Gastroesophageal sphincter (tissue), 4 donors: ENCODE measurements around the gene REPS2. TPM values are rescaled to one million over a fixed set of nuclear protein-coding genes. Genes with fewer than 3 reads are reported as not detected.

ENCODE experiments used
- ATAC-seq: fragments of 150-250 bp; one replicate; pipeline ENCODE4 v1.9.1; 2016; ENCODE audit warnings: mild to moderate bottlenecking, moderate library complexity
- H3K27ac ChIP-seq, 4 donors: fragments of 200-600 bp; sonication (generic) in 3 of 4; 1 replicate in 3 of 4; 2 replicates in 1 of 4; pipeline ENCODE4 v1.5.1; 2016 to 2019
- H3K27me3 ChIP-seq: fragments of 200-600 bp; sonication (generic); one replicate; pipeline ENCODE4 v1.5.1; 2019
- H3K36me3 ChIP-seq, 2 donors: fragments of 200-600 bp; sonication (generic); one replicate each; pipeline ENCODE4 v1.5.1; 2019; ENCODE audit warnings: control low read depth in 1 of 2
- H3K4me1 ChIP-seq, 3 donors: fragments of 200-600 bp; sonication (generic); 1 replicate in 2 of 3; 2 replicates in 1 of 3; pipeline ENCODE4 v1.5.1; 2016 to 2019; ENCODE audit warnings: control low read depth in 2 of 3
- H3K4me3 ChIP-seq, 2 donors: fragments of 200-600 bp; sonication (generic); one replicate each; pipeline ENCODE4 v1.5.1; 2019; ENCODE audit warnings: mild to moderate bottlenecking in 1 of 2, moderate library complexity in 1 of 2
- H3K9me3 ChIP-seq, 3 donors: fragments of 200-600 bp; sonication (generic); one replicate each; pipeline ENCODE4 v1.5.1; 2017 to 2019; ENCODE audit warnings: control low read depth in 2 of 3
- EP300 ChIP-seq: sonication (generic); formaldehyde crosslinking; IDR thresholded peaks from one replicate; pipeline ENCODE4 v1.6.1; 2017; ENCODE audit warnings: antibody characterized with exemption, mild to moderate bottlenecking
- POLR2A ChIP-seq, 2 donors: fragments of 450-650 bp; IDR thresholded peaks; one replicate each; pipeline ENCODE4 v1.6.1; 2017; ENCODE audit warnings: antibody characterized with exemption in 2 of 2, mild to moderate bottlenecking in 2 of 2, moderate library complexity in 1 of 2
- POLR2AphosphoS5 ChIP-seq: sonication (generic); formaldehyde crosslinking; IDR thresholded peaks from one replicate; pipeline ENCODE4 v1.6.1; 2017; ENCODE audit warnings: antibody characterized with exemption
- WGBS, 2 donors: methylation state at CpG; one replicate each; pipeline ENCODE4 v1.1.5; 2018; ENCODE audit warnings: low coverage in 1 of 2; 5-methylcytosine and 5-hydroxymethylcytosine counted together
- total RNA-seq, 4 donors: library from RNA; depleted of rRNA; stranded (reverse); fragments of >200 nt; gene quantifications; one replicate each; pipeline ENCODE4 v1.1.0, GENCODE V29; 2016
- TF ChIP-seq, protein P1 (sequence below), 4 experiments: fragments of 200-600 bp in 2 of 4; fragments of 450-650 bp in 2 of 4; sonication (generic) in 1 of 4; IDR thresholded peaks; one replicate each; pipeline ENCODE4 v1.5.1; 2017 to 2019; ENCODE audit warnings: antibody characterized with exemption in 4 of 4, mild to moderate bottlenecking in 2 of 4, moderate library complexity in 2 of 4

The REPS2 gene
- total RNA-seq, 4 donors from 2014 or later: 19.8 to 39.8 (median 24.9) TPM

GRCh38 chrX:16934185-16934584, 12.3 kb upstream of the REPS2 start:
- H3K27me3 ChIP-seq: no peaks in the 10 kb centered on the region
- H3K4me1 ChIP-seq: no peaks in the 10 kb centered on the region
- 60 to 100% methylated on average over 1 to 2 of the region's 3 CpGs for WGBS, 2 donors
- no peaks in the 10 kb centered on the region for H3K36me3 ChIP-seq
- no peak for ATAC-seq
- no peak overlapping the region for H3K4me3 ChIP-seq
- no peak overlapping the region for H3K27ac ChIP-seq
- TF ChIP-seq EP300: no peak
- TF ChIP-seq, protein P1, sequence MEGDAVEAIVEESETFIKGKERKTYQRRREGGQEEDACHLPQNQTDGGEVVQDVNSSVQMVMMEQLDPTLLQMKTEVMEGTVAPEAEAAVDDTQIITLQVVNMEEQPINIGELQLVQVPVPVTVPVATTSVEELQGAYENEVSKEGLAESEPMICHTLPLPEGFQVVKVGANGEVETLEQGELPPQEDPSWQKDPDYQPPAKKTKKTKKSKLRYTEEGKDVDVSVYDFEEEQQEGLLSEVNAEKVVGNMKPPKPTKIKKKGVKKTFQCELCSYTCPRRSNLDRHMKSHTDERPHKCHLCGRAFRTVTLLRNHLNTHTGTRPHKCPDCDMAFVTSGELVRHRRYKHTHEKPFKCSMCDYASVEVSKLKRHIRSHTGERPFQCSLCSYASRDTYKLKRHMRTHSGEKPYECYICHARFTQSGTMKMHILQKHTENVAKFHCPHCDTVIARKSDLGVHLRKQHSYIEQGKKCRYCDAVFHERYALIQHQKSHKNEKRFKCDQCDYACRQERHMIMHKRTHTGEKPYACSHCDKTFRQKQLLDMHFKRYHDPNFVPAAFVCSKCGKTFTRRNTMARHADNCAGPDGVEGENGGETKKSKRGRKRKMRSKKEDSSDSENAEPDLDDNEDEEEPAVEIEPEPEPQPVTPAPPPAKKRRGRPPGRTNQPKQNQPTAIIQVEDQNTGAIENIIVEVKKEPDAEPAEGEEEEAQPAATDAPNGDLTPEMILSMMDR (IDR thresholded peaks at IDR 0.05): no peak
- TF ChIP-seq POLR2A (IDR thresholded peaks at IDR 0.05): no peak
- TF ChIP-seq POLR2AphosphoS5: no peak
- H3K9me3 ChIP-seq: peaks cover 0 to 2% (median 0%) of the 10 kb centered on the region in 3 donors

DNA sequence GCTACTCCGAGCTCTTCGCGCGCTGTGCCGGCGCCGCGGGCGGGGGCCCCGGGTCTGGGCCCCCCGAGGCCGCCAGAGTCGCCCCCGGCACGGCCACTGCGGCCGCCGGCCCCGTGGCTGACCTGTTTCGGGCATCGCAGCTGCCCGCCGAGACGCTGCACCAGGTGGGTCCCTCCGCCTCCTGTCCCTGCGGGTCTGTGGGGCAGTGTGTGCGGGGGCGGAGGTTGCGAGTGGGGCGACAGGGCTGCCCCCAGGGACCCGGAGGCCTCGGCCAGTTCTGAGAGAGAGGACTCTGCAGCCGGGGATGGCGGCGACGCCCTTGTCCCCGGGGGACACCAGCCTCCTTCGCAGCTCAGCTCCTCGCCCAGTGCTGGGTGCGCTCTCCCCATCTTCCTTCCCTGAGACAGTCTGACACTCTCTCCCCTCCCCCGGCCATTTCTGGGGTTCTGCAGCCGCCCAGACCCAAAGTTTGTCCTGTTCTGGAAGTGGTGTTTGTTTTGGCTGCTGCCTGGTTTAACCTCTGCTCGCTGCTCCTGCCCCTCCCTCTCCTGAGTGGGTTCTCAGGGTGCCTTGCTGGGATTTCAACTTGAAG, 609 bp downstream of the REPS2 start:
- Histone ChIP-seq H3K27ac (peak overlapping the region in 3 of 4 donors; percentile 31 to 63 (median 43)), H3K36me3 (no peaks in the 10 kb centered on the region), H3K4me3 (peak overlapping the region; percentile 55 to 72), H3K9me3 (no peaks in the 10 kb centered on the region), H3K27me3 (no peaks in the 10 kb centered on the region), H3K4me1 (peaks cover 0 to 13% (median 0%) of the 10 kb centered on the region in 3 donors)
- WGBS, 2 donors: 0% methylated on average over 4 of the region's 43 CpGs; no CpG with 5 or more reads in 1 of the 2 donors
- peak; percentile 9 for ATAC-seq
- TF ChIP-seq POLR2AphosphoS5: no peak
- no peak for TF ChIP-seq POLR2A (IDR thresholded peaks at IDR 0.05)
- TF ChIP-seq EP300: no peak
- TF ChIP-seq, protein P1 (IDR thresholded peaks at IDR 0.05): no peak

- ATAC-seq: no peak
- Histone ChIP-seq H3K4me1 (peaks cover 0 to 13% (median 0%) of the 10 kb centered on the region in 3 donors), H3K4me3 (no peak overlapping the region), H3K36me3 (no peaks in the 10 kb centered on the region), H3K9me3 (no peaks in the 10 kb centered on the region), H3K27me3 (no peaks in the 10 kb centered on the region), H3K27ac (no peak overlapping the region)
- WGBS, 2 donors: 58 to 92% methylated on average over 3 to 4 of the region's 4 CpGs
- TF ChIP-seq, protein P1 (IDR thresholded peaks at IDR 0.05): no peak
- TF ChIP-seq POLR2A (IDR thresholded peaks at IDR 0.05): no peak
- TF ChIP-seq EP300: no peak
- TF ChIP-seq POLR2AphosphoS5: no peak
Observed at GRCh38 chrX:16950423-16950822, 4.0 kb downstream of the REPS2 start.

DNA sequence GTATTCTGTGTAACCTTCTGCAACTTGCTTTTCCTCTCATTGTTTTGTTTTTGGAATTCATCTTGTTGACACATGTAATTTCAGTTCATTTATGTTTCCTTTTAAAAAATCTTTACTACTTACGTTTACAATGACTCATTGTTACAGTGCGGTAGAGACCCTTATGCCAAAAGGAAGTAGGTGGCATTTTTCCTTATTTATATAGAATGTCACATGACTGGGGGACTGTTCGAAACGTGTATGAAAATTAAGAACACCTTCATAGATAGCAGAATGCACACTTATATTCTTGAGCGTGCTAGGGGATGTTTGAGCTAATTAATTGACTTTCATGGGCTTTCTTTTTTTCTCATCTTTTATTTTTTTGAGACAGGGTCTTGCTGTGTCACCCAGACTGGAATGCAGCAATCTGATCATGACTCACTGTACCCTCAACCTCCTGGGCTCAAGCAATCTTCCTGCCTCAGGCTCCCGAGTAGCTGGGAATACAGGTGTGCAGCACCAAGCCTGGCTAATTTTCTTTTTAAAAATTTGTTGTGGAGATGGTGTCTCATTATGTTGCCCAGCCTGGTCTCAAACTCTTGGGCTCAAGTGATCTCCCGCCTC, 7.3 kb downstream of the REPS2 start:
- Histone ChIP-seq H3K27me3 (no peaks in the 10 kb centered on the region), H3K4me3 (no peak overlapping the region), H3K9me3 (no peaks in the 10 kb centered on the region), H3K4me1 (no peaks in the 10 kb centered on the region), H3K27ac (no peak overlapping the region), H3K36me3 (no peaks in the 10 kb centered on the region)
- TF ChIP-seq, protein P1 (IDR thresholded peaks at IDR 0.05): no peak
- TF ChIP-seq POLR2AphosphoS5 (no peak), EP300 (no peak), POLR2A (IDR thresholded peaks at IDR 0.05) (no peak)
- no peak for ATAC-seq
- WGBS, 2 donors: 63 to 74% methylated on average over 4 to 6 of the region's 7 CpGs

DNA sequence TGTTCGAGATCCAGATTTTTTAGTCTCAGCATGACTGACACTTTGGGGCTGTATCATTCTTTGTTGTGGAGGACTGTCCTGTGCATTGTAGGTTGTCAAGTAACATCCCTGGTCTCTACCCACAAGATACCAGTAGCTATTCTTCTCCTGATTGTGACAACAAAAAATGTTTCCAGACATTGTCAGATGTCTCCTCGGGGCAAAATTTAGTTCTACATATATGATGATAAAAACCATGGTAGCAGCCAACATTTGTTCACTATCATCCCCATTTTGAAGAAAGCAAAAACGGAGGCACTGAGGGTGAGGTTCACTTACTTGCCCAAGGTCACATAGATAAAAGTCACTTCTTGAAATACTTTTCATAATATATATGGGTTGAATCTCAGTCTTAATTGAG, 11.3 kb downstream of the REPS2 start:
- Histone ChIP-seq H3K4me1 (no peaks in the 10 kb centered on the region), H3K36me3 (no peaks in the 10 kb centered on the region), H3K27me3 (no peaks in the 10 kb centered on the region), H3K9me3 (no peaks in the 10 kb centered on the region), H3K4me3 (no peak overlapping the region), H3K27ac (no peak overlapping the region)
- ATAC-seq: no peak
- WGBS, 2 donors: 79 to 87% methylated on average over 3 of the region's 3 CpGs
- TF ChIP-seq EP300 (no peak), POLR2AphosphoS5 (no peak), POLR2A (IDR thresholded peaks at IDR 0.05) (no peak)
- TF ChIP-seq, protein P1 (IDR thresholded peaks at IDR 0.05): no peak
